Activated B cell treated with CpG ODN at 0.5 μM for 24 hours (primary cell): ENCODE measurements around the gene LCN6. TPM values are rescaled to one million over a fixed set of nuclear protein-coding genes. Genes with fewer than 3 reads are reported as not detected.
A peak's percentile ranks its signal among the peaks of the same experiment; 100 is the strongest.

Experiments
- ATAC-seq: fragments of 200-7000 bp; cut with Tn5 transposase; one replicate; pipeline ENCODE4 v1.10.0; 2021; ENCODE audit warnings: low read depth, mild to moderate bottlenecking, moderate library complexity
- CTCF ChIA-PET: fragments of 350-600 bp; sonication (Branson Sonifier 250); formaldehyde crosslinking; loops from one replicate; lab custom pipeline; 2021; ENCODE audit warnings: antibody characterized with exemption; lab: Charles Lee
- POLR2A ChIA-PET: fragments of 350-600 bp; sonication (Branson Sonifier 250); formaldehyde crosslinking; loops from one replicate; lab custom pipeline; 2021; ENCODE audit warnings: antibody characterized with exemption; lab: Charles Lee
- DNase-seq: peaks from one replicate; pipeline ENCODE4 v3.0.0; 2022
- H3K27ac Mint-ChIP-seq: one replicate; pipeline ENCODE4 v1.8.0; 2020; ENCODE audit warnings: mixed read lengths
- H3K27me3 Mint-ChIP-seq: one replicate; pipeline ENCODE4 v1.8.0; 2021; ENCODE audit warnings: mixed read lengths
- H3K36me3 Mint-ChIP-seq: one replicate; pipeline ENCODE4 v1.8.0; 2021; ENCODE audit warnings: low read depth, mixed read lengths
- H3K4me1 Mint-ChIP-seq: one replicate; pipeline ENCODE4 v1.8.0; 2021; ENCODE audit warnings: mixed read lengths
- H3K4me3 Mint-ChIP-seq: one replicate; pipeline ENCODE4 v1.8.0; 2020; ENCODE audit warnings: mild to moderate bottlenecking, mixed read lengths
- H3K9me3 Mint-ChIP-seq: one replicate; pipeline ENCODE4 v1.8.0; 2020; ENCODE audit warnings: mixed read lengths
- intact Hi-C: fragments of 100-400 bp; cut with micrococcal nuclease; formaldehyde crosslinking; loops from one replicate; pipeline ENCODE4 v1.15.1; 2024
- total RNA-seq: library from RNA; stranded (reverse); gene quantifications from 2 replicates; pipeline ENCODE4 v1.2.3, GENCODE V29; 2022
- TF ChIP-seq, protein P1 (sequence below): fragments of 200-600 bp; IDR thresholded peaks from one replicate; pipeline ENCODE4 v1.8.0; 2022; ENCODE audit warnings: antibody characterized with exemption, mild to moderate bottlenecking

LCN6 gene
- total RNA-seq, 1 donor from 2014 or later, result not detected

DNA sequence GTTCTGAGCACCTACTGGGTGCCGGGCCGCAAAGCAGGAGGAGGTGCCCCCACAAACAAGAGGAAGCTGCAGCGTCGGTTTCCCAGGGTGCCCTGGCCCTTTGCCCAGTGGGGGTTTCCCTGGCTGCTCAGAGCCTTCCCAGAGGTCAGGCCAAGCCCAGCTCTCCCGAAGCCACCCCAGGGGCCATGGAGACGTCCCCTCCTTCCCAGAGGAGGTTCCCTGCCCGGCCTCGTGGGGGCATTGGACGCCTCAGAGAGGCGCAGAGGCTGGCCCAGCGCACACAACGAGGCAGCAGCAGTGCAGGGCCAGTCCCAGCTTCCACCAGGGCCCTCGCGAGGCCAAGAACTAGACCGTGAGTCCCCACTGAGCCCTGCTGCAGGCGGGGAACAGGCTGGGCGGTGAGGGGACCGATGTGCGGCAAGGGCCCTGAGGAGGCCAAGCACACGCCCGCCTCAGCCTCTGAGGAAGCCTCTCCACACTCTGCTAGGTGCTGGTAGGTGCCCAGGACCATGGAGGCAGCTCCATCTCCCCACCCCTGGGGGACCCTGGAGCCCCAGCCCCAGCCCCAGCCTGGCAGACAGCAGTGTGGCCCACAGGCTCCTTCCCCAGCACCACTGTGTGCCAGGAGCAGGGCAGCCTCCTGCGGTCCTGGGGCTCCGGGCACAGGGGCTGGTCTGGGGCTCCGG lies 29.0 kb downstream of the LCN6 start:
- Mint-ChIP-seq H3K4me3 (no peak overlapping the region), H3K27me3 (peaks cover 3% of the 10 kb centered on the region), H3K36me3 (peaks cover 29% of the 10 kb centered on the region), H3K9me3 (no peaks in the 10 kb centered on the region), H3K27ac (no peak overlapping the region), H3K4me1 (peaks cover 32% of the 10 kb centered on the region)
- intact Hi-C loops, result loop anchor here (10.0 kb wide), 1 partner anchor 55 kb away; the partner anchor contains the start of gene EGFL7
- TF ChIP-seq, protein P1, sequence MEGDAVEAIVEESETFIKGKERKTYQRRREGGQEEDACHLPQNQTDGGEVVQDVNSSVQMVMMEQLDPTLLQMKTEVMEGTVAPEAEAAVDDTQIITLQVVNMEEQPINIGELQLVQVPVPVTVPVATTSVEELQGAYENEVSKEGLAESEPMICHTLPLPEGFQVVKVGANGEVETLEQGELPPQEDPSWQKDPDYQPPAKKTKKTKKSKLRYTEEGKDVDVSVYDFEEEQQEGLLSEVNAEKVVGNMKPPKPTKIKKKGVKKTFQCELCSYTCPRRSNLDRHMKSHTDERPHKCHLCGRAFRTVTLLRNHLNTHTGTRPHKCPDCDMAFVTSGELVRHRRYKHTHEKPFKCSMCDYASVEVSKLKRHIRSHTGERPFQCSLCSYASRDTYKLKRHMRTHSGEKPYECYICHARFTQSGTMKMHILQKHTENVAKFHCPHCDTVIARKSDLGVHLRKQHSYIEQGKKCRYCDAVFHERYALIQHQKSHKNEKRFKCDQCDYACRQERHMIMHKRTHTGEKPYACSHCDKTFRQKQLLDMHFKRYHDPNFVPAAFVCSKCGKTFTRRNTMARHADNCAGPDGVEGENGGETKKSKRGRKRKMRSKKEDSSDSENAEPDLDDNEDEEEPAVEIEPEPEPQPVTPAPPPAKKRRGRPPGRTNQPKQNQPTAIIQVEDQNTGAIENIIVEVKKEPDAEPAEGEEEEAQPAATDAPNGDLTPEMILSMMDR, result no peak
- DNase-seq (no peak), ATAC-seq (peak; percentile 51)
- ChIA-PET POLR2A (interaction anchor here (0.6 to 8.2 kb wide), 4 partner anchors 9 to 47 kb away, joined by 3 to 68 read pairs (median 6); no protein-coding TSS in a partner anchor), CTCF (no interaction called here)

DNA sequence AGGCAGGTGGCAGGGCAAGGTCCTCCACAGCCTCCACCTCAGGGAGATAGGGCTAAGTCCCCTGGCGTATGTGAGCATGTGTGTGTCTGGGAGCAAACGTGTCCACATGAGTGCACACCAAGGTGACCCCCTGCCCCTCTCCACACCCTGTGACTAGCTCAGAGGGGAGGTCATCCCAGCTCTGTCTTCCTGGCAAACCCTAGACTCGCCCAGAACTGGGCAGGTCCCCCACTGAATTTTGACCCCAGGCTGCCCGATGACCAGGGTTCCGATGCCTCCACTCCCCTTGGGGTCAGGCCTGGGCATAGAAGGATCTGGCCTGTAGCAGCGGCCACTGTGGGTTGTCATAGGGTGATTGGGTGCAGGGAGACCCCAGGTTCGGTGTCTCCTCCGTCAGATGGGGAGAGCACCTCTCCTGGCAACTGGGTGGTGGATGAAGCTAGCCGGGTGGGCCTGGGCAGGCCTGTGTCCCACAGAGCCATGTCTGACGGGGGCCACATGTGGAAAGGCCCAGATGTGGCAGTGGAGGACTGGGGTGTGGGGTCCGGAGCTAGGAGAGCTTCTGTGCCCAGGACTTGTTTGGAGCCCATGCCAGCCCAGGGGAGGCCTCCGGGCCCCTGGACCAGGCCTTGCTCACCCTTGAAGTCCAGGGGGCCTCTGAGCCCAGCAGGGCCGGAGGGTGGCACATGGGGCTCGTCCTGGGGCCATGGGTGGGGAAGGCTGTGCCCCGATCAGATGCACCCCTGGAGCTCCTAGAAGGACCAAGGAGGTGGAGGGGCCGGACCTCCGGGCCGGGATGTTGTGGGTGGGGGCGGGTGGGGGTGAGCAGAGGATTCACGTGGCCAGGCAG lies 29.8 kb downstream of the LCN6 start:
- TF ChIP-seq, protein P1, result no peak
- H3K4me3 Mint-ChIP-seq, result no peak overlapping the region
- H3K36me3 Mint-ChIP-seq, result peaks cover 21% of the 10 kb centered on the region
- H3K27ac Mint-ChIP-seq, result no peak overlapping the region
- peaks cover 3% of the 10 kb centered on the region for H3K27me3 Mint-ChIP-seq
- ChIA-PET POLR2A (interaction anchor here (0.6 to 8.2 kb wide), 4 partner anchors 9 to 48 kb away, joined by 3 to 68 read pairs (median 4); no protein-coding TSS in a partner anchor), CTCF (no interaction called here)
- no peaks in the 10 kb centered on the region for H3K9me3 Mint-ChIP-seq
- ATAC-seq, result no peak
- peaks cover 33% of the 10 kb centered on the region for H3K4me1 Mint-ChIP-seq
- intact Hi-C loops, result loop anchor here (10.0 kb wide), 1 partner anchor 54 kb away; the partner anchor contains the start of gene EGFL7
- DNase-seq, result no peak

DNA sequence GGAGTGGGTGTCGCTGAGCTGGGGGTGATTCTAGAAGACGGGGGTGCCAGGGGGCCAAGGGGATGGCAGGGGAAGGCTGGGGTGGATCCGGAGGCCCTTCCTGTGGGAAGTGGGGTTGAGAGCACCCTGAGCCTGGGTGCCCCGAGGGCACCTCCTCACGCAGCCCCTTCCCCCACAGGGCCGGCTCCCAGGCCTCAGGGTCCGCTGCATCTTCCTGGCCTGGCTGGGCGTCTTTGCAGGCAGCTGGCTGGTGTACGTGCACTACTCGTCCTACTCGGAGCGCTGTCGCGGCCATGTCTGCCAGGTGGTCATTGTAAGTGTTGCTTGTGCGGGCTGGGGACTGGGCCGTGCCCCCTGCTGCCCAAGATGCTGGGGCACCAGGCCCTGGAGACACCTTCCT lies 30.9 kb downstream of the LCN6 start:
- no peak overlapping the region for H3K4me3 Mint-ChIP-seq
- intact Hi-C loops, result loop anchor here (10.0 kb wide), 1 partner anchor 53 kb away; the partner anchor contains the start of gene EGFL7
- H3K27me3 Mint-ChIP-seq, result peaks cover 5% of the 10 kb centered on the region
- H3K4me1 Mint-ChIP-seq, result peaks cover 37% of the 10 kb centered on the region
- H3K27ac Mint-ChIP-seq, result no peak overlapping the region
- no peaks in the 10 kb centered on the region for H3K9me3 Mint-ChIP-seq
- POLR2A ChIA-PET, result interaction anchor here (8.2 kb wide), 1 partner anchor 11 kb away, joined by 68 read pairs; no protein-coding TSS in a partner anchor
- CTCF ChIA-PET, result no interaction called here
- H3K36me3 Mint-ChIP-seq, result peaks cover 10% of the 10 kb centered on the region
- DNase-seq (no peak), ATAC-seq (no peak)
- TF ChIP-seq, protein P1, result no peak

DNA sequence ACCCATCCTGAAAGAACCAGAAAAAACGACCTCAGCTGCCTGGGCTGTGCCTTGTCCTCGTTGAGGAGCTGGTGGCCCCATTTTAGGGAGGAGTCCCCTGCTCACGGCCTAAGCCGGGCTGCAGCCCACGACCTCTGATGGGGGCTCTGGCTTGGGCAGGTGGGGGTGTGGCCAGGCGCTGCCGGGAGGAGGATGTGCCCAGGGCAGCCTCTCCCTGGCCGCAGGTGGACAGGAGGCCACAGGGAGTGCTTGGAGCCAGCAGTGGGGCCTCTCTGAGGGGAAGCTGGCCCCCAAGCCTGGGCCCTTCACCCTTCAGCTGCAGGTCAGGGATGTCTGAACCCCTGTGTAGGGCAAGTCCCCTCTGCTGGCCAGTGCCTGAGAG lies 33.4 kb downstream of the LCN6 start:
- H3K27ac Mint-ChIP-seq, result no peak overlapping the region
- ATAC-seq, result no peak
- peaks cover 34% of the 10 kb centered on the region for H3K4me1 Mint-ChIP-seq
- H3K27me3 Mint-ChIP-seq, result peaks cover 14% of the 10 kb centered on the region
- POLR2A ChIA-PET, result interaction anchor here (2.7 to 8.2 kb wide), 2 partner anchors 13 to 27 kb away, joined by 10 to 68 read pairs; no protein-coding TSS in a partner anchor
- no peaks in the 10 kb centered on the region for H3K9me3 Mint-ChIP-seq
- H3K36me3 Mint-ChIP-seq, result no peaks in the 10 kb centered on the region
- intact Hi-C loops, result loop anchor here (10.0 kb wide), 1 partner anchor 50 kb away; the partner anchor contains the start of gene EGFL7
- CTCF ChIA-PET, result no interaction called here
- TF ChIP-seq, protein P1, result no peak
- DNase-seq, result no peak
- no peak overlapping the region for H3K4me3 Mint-ChIP-seq
